Measurements from ENCODE around the gene TCN2.

DNA sequence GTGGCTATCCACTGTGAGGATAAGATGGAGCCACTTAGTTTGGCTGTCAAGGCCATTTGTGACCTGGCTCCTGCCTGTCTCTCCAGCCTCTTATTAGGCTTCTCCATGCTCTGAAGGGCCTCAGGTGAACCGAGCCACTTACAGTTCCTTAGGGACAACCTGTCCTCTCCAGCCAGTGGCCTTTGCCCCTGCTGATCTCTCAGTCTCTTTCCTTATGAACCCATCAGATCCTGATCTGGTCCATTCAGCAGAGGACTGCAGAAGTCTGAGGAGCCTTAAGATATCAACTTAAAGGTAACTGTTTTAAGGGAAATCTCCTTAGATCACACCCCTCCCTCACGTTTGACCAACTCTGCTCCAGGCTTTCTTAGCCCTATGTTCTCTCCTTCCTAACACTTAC lies 58.3 kb downstream of the TCN2 start:
- TF ChIP-seq POLR2AphosphoS5 (IDR thresholded peaks at IDR 0.05; ENCODE audit: low read depth, low read length) (no peak), SIN3A (IDR thresholded peaks at IDR 0.05; ENCODE audit: borderline replicate concordance, insufficient read depth, low read length) (no peak), TAF1 (IDR thresholded peaks at IDR 0.05; ENCODE audit: borderline replicate concordance, insufficient read depth, low read length) (no peak), FOXP2 (optimal IDR thresholded peaks at IDR 0.05; ENCODE audit: borderline replicate concordance, extremely low read depth, extremely low read length, insufficient read depth) (no peak)
- TF ChIP-seq, protein P1, sequence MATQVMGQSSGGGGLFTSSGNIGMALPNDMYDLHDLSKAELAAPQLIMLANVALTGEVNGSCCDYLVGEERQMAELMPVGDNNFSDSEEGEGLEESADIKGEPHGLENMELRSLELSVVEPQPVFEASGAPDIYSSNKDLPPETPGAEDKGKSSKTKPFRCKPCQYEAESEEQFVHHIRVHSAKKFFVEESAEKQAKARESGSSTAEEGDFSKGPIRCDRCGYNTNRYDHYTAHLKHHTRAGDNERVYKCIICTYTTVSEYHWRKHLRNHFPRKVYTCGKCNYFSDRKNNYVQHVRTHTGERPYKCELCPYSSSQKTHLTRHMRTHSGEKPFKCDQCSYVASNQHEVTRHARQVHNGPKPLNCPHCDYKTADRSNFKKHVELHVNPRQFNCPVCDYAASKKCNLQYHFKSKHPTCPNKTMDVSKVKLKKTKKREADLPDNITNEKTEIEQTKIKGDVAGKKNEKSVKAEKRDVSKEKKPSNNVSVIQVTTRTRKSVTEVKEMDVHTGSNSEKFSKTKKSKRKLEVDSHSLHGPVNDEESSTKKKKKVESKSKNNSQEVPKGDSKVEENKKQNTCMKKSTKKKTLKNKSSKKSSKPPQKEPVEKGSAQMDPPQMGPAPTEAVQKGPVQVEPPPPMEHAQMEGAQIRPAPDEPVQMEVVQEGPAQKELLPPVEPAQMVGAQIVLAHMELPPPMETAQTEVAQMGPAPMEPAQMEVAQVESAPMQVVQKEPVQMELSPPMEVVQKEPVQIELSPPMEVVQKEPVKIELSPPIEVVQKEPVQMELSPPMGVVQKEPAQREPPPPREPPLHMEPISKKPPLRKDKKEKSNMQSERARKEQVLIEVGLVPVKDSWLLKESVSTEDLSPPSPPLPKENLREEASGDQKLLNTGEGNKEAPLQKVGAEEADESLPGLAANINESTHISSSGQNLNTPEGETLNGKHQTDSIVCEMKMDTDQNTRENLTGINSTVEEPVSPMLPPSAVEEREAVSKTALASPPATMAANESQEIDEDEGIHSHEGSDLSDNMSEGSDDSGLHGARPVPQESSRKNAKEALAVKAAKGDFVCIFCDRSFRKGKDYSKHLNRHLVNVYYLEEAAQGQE (IDR thresholded peaks at IDR 0.05; ENCODE audit: insufficient read depth in 1 of 2, low read depth in 2 of 2, low read length in 2 of 2), result no peak
